ENCODE data around the gene USH1C. TPM values are rescaled to one million over a fixed set of nuclear protein-coding genes. Genes with fewer than 3 reads are reported as not detected.

The USH1C gene
- total and polyA plus RNA-seq, 2 of the 13 experiments (the other 11 are each of a cell fraction or from before 2014, with no cell fraction given): not detected

- peaks cover 0 to 31% of the 10 kb centered on the region in 2 experiments; a peak in 3 of 5 replicates for H3K27me3 ChIP-seq (ENCODE audit: control insufficient read depth in 1 of 2, insufficient read depth in 2 of 2, low read length in 2 of 2)
- no peak overlapping the region for H3K4me2 ChIP-seq (ENCODE audit: low read depth, low read length)
- DNase-seq (ENCODE audit: low spot score): no peak
- WGBS (ENCODE audit: low lambda C conversion rate): 23% methylated on average over 4 of the region's 4 CpGs
- H3K4me3 ChIP-seq (replicated peaks in 1 of 3; ENCODE audit: insufficient read depth in 1 of 3, low read depth in 2 of 3, low read length in 3 of 3): no peak overlapping the region
- in situ Hi-C loops (cut with HindIII; ENCODE audit: extremely low pct_ligation_motif_present, low pct_unique_long_range_greater_than_20kb) (no loop called here), intact Hi-C loops (cut with micrococcal nuclease; ENCODE audit: unreplicated experiment) (no loop called here)
- H3K9me3 ChIP-seq (ENCODE audit: low read length): no peaks in the 10 kb centered on the region
- no TSS peak for BruUV-seq (replicated peaks)
- H2AFZ ChIP-seq (ENCODE audit: low read length): no peak overlapping the region
- no peaks in the 10 kb centered on the region for H3K36me3 ChIP-seq (replicated peaks in 1 of 2; ENCODE audit: control insufficient read depth in 1 of 2, insufficient read depth in 2 of 2, low read length in 2 of 2)
- H3K4me1 ChIP-seq (ENCODE audit: insufficient read depth, low read length): no peaks in the 10 kb centered on the region
- no peak for TF ChIP-seq KAT7 (CRISPR knock-in tag; IDR thresholded peaks at IDR 0.05; ENCODE audit: borderline replicate concordance)
- TF ChIP-seq JDP2 (CRISPR knock-in tag; IDR thresholded peaks at IDR 0.05; ENCODE audit: borderline replicate concordance): no peak
- no peak for TF ChIP-seq SUZ12 (IDR thresholded peaks at IDR 0.05; ENCODE audit: low read depth, low read length)
- TF ChIP-seq KAT8 (CRISPR knock-in tag; IDR thresholded peaks at IDR 0.05): no peak
- TF ChIP-seq MTA3 (CRISPR knock-in tag; IDR thresholded peaks at IDR 0.05): no peak
- TF ChIP-seq KLF15 (CRISPR knock-in tag; IDR thresholded peaks at IDR 0.05; ENCODE audit: borderline replicate concordance): no peak
- TF ChIP-seq ZNF564 (CRISPR knock-in tag; IDR thresholded peaks at IDR 0.05): no peak
- TF ChIP-seq ZNF275 (CRISPR knock-in tag; IDR thresholded peaks at IDR 0.05; ENCODE audit: borderline replicate concordance): no peak
- TF ChIP-seq, protein P1, sequence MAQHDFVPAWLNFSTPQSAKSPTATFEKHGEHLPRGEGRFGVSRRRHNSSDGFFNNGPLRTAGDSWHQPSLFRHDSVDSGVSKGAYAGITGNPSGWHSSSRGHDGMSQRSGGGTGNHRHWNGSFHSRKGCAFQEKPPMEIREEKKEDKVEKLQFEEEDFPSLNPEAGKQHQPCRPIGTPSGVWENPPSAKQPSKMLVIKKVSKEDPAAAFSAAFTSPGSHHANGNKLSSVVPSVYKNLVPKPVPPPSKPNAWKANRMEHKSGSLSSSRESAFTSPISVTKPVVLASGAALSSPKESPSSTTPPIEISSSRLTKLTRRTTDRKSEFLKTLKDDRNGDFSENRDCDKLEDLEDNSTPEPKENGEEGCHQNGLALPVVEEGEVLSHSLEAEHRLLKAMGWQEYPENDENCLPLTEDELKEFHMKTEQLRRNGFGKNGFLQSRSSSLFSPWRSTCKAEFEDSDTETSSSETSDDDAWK (CRISPR knock-in tag; IDR thresholded peaks at IDR 0.05): no peak
- no peak for TF ChIP-seq ZNF644 (CRISPR knock-in tag; IDR thresholded peaks at IDR 0.05; ENCODE audit: low read depth)
- no peak for TF ChIP-seq ZNF790 (CRISPR knock-in tag; IDR thresholded peaks at IDR 0.05; ENCODE audit: borderline replicate concordance)
- no peak for TF ChIP-seq ETV6 (CRISPR knock-in tag; conservative IDR thresholded peaks at IDR 0.05)
- no peak for TF ChIP-seq ZNF292 (CRISPR knock-in tag; IDR thresholded peaks at IDR 0.05; ENCODE audit: borderline replicate concordance, low read depth)
- CTCF ChIA-PET (ENCODE audit: low intra/inter-chr PET ratio, low total read pairs): no interaction called here
- no peaks in the 10 kb centered on the region for H4K20me1 ChIP-seq (ENCODE audit: insufficient read depth, low read length)
- no peak overlapping the region for H3K9ac ChIP-seq (ENCODE audit: insufficient read depth, low read depth, low read length)
- H3K79me2 ChIP-seq (ENCODE audit: insufficient read depth, low read length): no peaks in the 10 kb centered on the region
- FAIRE-seq: no peak
- POLR2A ChIA-PET: no interaction called here
- no peak overlapping the region for H3K27ac ChIP-seq (ENCODE audit: extremely low read length, insufficient read depth, low read length)
- no peak for ATAC-seq
Measured at GRCh38 chr11:17588721-17589120, 44.5 kb upstream of the USH1C start.
